Smooth muscle cell (in vitro differentiated cells): Measurements from ENCODE around the gene PRDX5. TPM values are rescaled to one million over a fixed set of nuclear protein-coding genes. Genes with fewer than 3 reads are reported as not detected.

Experiments used
- DNase-seq: peaks from one replicate; lab custom pipeline; 2025; ENCODE audit not compliant: unreplicated experiment; lab: John Stamatoyannopoulos, UW
- H2AFZ ChIP-seq: fragments of 200-600 bp; sonication (generic); 2 replicates; pipeline ENCODE4 v1.6.0; 2016; ENCODE audit warnings: antibody characterized with exemption, low read depth, mild to moderate bottlenecking
- H3F3A ChIP-seq: fragments of 200-600 bp; sonication (generic); 2 replicates; pipeline ENCODE4 v1.6.0; 2017; ENCODE audit warnings: antibody characterized with exemption, low read depth
- H3K27ac ChIP-seq: fragments of 200-600 bp; sonication (generic); 2 replicates; pipeline ENCODE4 v1.5.1; 2016; ENCODE audit warnings: low read depth, mild to moderate bottlenecking
- H3K27me3 ChIP-seq: fragments of 200-600 bp; sonication (generic); 2 replicates; pipeline ENCODE4 v1.6.1; 2016; ENCODE audit warnings: low read depth, mild to moderate bottlenecking
- H3K36me3 ChIP-seq: fragments of 200-600 bp; sonication (generic); 2 replicates; pipeline ENCODE4 v1.5.1; 2016; ENCODE audit warnings: low read depth
- H3K4me1 ChIP-seq: fragments of 200-600 bp; sonication (generic); 2 replicates; pipeline ENCODE4 v1.5.1; 2016; ENCODE audit warnings: low read depth
- H3K4me2 ChIP-seq: fragments of 200-600 bp; sonication (generic); 2 replicates; pipeline ENCODE4 v1.6.0; 2016; ENCODE audit warnings: mild to moderate bottlenecking
- H3K4me3 ChIP-seq: fragments of 200-600 bp; sonication (generic); 2 replicates; pipeline ENCODE4 v1.5.1; 2016; ENCODE audit warnings: mild to moderate bottlenecking
- H3K79me2 ChIP-seq: fragments of 200-600 bp; sonication (generic); 2 replicates; pipeline ENCODE4 v1.6.0; 2016; ENCODE audit warnings: low read depth, mild to moderate bottlenecking
- H3K9ac ChIP-seq: fragments of 200-600 bp; sonication (generic); 2 replicates; pipeline ENCODE4 v1.6.0; 2016; ENCODE audit warnings: low read depth
- H3K9me3 ChIP-seq: fragments of 200-600 bp; sonication (generic); replicated peaks from 2 replicates; pipeline ENCODE4 v1.5.1; 2016; ENCODE audit warnings: low read depth
- H4K20me1 ChIP-seq: fragments of 200-600 bp; sonication (generic); 2 replicates; pipeline ENCODE4 v1.6.0; 2016; ENCODE audit warnings: low read depth
- WGBS: methylation state at CpG from one replicate; pipeline ENCODE4 v1.1.7; 2016; ENCODE audit warnings: low lambda C conversion rate; 5-methylcytosine and 5-hydroxymethylcytosine counted together
- microRNA counts: library from miRNA; unstranded; fragments of <30 nt; microRNA quantifications from one replicate; lab custom pipeline; 2016
- microRNA-seq: library from miRNA; unstranded; fragments of <30 nt; microRNA quantifications from one replicate; pipeline ENCODE4, GENCODE V29; 2016; ENCODE audit warnings: borderline number of aligned reads
- polyA plus RNA-seq: library from polyadenylated mRNA; unstranded; fragments of >200 nt; fragmentation: Nextera tagmentation; extraction: Ambion mirVana; gene quantifications from 2 replicates; pipeline ENCODE4 v1.2.1, GENCODE V29; 2016
- small RNA-seq: library from RNA; depleted of rRNA; stranded (forward); fragments of <200 nt; gene quantifications from one replicate; pipeline ENCODE3, GENCODE V24; 2014
- total RNA-seq: library from RNA; depleted of rRNA; stranded (reverse); fragments of >200 nt; gene quantifications from 2 replicates; pipeline ENCODE4 v1.2.3, GENCODE V29; 2014
- TF ChIP-seq, protein P1 (sequence below): fragments of 200-600 bp; sonication (generic); IDR thresholded peaks from 2 replicates; pipeline ENCODE4 v1.5.1; 2017; ENCODE audit warnings: borderline replicate concordance, mild to moderate bottlenecking, antibody characterized with exemption; ENCODE audit not compliant: insufficient read depth, poor library complexity, severe bottlenecking

PRDX5 gene
- total and polyA plus RNA-seq, 2 experiments from 2014 or later, result 169 to 474 TPM

DNA sequence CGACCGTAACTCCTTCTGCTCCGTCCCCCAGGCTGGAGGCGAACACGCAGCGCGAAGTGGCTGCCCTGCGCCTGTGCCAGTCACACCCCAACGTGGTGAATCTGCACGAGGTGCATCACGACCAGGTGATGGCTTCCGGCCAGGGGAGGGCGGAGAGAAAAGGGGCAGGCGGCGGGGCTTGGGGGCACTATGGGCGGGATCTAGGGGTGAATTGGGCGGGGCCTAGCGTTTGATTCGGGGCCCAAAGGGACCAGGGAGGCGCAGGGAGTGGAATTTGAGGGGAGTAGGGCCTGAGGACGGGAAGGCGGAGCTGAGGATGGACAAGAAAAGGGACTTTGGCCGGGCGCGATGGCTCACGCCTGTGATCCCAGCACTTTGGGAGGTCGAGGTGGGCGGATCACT, 50.8 kb downstream of the PRDX5 start:
- Histone ChIP-seq H2AFZ (no peak overlapping the region), H3K36me3 (no peaks in the 10 kb centered on the region), H3K4me1 (no peaks in the 10 kb centered on the region), H3K9ac (no peak overlapping the region), H3K27ac (no peak overlapping the region), H3K27me3 (no peaks in the 10 kb centered on the region), H3K4me2 (no peak overlapping the region), H3K79me2 (no peaks in the 10 kb centered on the region), H3K9me3 (no peaks in the 10 kb centered on the region), H3F3A (no peaks in the 10 kb centered on the region), H3K4me3 (no peak overlapping the region), H4K20me1 (peaks cover 7% of the 10 kb centered on the region)
- TF ChIP-seq, protein P1, sequence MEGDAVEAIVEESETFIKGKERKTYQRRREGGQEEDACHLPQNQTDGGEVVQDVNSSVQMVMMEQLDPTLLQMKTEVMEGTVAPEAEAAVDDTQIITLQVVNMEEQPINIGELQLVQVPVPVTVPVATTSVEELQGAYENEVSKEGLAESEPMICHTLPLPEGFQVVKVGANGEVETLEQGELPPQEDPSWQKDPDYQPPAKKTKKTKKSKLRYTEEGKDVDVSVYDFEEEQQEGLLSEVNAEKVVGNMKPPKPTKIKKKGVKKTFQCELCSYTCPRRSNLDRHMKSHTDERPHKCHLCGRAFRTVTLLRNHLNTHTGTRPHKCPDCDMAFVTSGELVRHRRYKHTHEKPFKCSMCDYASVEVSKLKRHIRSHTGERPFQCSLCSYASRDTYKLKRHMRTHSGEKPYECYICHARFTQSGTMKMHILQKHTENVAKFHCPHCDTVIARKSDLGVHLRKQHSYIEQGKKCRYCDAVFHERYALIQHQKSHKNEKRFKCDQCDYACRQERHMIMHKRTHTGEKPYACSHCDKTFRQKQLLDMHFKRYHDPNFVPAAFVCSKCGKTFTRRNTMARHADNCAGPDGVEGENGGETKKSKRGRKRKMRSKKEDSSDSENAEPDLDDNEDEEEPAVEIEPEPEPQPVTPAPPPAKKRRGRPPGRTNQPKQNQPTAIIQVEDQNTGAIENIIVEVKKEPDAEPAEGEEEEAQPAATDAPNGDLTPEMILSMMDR, result no peak
- no peak for DNase-seq
- WGBS, result 97% methylated on average over 25 of the region's 28 CpGs

DNA sequence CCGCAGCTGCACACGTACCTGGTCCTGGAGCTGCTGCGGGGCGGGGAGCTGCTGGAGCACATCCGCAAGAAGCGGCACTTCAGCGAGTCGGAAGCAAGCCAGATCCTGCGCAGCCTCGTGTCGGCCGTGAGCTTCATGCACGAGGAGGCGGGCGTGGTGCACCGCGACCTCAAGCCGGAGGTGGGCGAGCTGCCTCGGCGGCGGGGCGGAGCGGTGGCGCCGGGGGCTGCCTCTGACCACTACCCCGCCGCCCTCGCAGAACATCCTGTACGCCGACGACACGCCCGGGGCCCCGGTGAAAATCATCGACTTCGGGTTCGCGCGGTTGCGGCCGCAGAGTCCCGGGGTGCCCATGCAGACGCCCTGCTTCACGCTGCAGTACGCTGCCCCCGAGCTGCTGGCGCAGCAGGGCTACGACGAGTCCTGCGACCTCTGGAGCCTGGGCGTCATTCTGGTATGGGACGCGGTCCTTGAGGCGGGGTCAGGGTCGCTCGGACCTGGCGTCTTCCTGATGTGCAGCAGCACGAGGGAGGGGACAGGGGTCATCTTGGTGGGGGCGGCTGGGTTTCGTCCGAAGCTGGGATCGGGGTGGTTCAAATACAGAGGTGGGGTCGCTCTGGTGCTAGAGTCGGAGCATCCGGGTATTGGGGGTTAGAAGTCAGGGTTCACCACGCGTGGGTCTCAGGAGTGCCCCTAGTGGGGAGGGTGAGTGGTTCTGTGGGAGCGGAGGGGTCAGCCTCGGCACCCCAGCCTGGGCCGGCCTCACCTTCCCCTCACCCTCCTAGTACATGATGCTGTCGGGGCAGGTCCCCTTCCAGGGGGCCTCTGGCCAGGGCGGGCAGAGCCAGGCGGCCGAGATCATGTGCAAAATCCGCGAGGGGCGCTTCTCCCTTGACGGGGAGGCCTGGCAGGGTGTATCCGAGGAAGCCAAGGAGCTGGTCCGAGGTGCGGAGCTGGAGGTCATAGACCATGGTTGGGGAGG, 51.8 kb downstream of the PRDX5 start:
- no peak for DNase-seq
- Histone ChIP-seq H3K4me3 (no peak overlapping the region), H3K79me2 (no peaks in the 10 kb centered on the region), H3K4me1 (no peaks in the 10 kb centered on the region), H3K36me3 (no peaks in the 10 kb centered on the region), H3K27me3 (no peaks in the 10 kb centered on the region), H3K9me3 (no peaks in the 10 kb centered on the region), H2AFZ (no peak overlapping the region), H4K20me1 (peaks cover 7% of the 10 kb centered on the region), H3K27ac (no peak overlapping the region), H3F3A (no peaks in the 10 kb centered on the region), H3K9ac (no peak overlapping the region), H3K4me2 (no peak overlapping the region)
- TF ChIP-seq, protein P1, result no peak
- 99% methylated on average over 73 of the region's 82 CpGs for WGBS

DNA sequence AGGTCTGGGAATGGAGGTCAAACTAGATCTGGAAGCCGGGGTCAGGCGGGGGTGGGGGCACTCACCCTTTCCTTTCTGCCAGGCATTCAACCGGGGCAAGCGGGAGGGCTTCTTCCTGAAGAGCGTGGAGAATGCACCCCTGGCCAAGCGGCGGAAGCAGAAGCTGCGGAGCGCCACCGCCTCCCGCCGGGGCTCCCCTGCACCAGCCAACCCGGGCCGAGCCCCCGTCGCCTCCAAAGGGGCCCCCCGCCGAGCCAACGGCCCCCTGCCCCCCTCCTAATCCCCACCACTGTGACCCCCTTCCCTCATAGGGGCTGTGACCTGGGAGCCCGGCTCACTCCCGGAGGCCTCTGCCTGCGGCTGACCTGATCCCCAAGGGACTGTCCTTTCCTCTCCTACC, 53.3 kb downstream of the PRDX5 start:
- Histone ChIP-seq H3F3A (no peaks in the 10 kb centered on the region), H4K20me1 (no peaks in the 10 kb centered on the region), H3K4me2 (no peak overlapping the region), H3K27me3 (no peaks in the 10 kb centered on the region), H3K27ac (no peak overlapping the region), H3K4me3 (no peak overlapping the region), H3K9me3 (no peaks in the 10 kb centered on the region), H2AFZ (no peak overlapping the region), H3K4me1 (no peaks in the 10 kb centered on the region), H3K9ac (no peak overlapping the region), H3K36me3 (no peaks in the 10 kb centered on the region), H3K79me2 (no peaks in the 10 kb centered on the region)
- WGBS, result 98% methylated on average over 8 of the region's 22 CpGs
- DNase-seq, result no peak
- TF ChIP-seq, protein P1, result no peak

MicroRNAs encoded within 50 kb of the gene (microRNA counts, 767-probe panel; counts per million panel counts)
- microRNA hsa-miR-1237 (lab: Ali Mortazavi, UCI), result 183 counts per million

Small RNA genes within 50 kb of the gene (microRNA-seq; reads per million reads assigned to microRNA genes)
- gene MIR1237, result 8.2 reads per million, percentile 8 among the genes with 10 or more reads in this experiment
- gene MIR7155, result not detected

Small RNA genes within 50 kb of the gene (small RNA-seq; reads per million reads assigned to genes)
- 0.18 reads per million for gene MIR1237
- gene MIR7155, result not detected
- gene RF00019, result not detected

Other genes starting within 250 kb of the PRDX5 start
- 9.2 and 57.9 TPM in 2 replicates for gene MACROD1, start 152.0 kb upstream of the PRDX5 start, total RNA-seq
- gene MACROD1, start 152.0 kb upstream of the PRDX5 start, polyA plus RNA-seq, result 32.6 and 35.2 TPM in 2 replicates
- 103 and 114 TPM in 2 replicates for gene STIP1, start 131.9 kb upstream of the PRDX5 start, total RNA-seq
- gene STIP1, start 131.9 kb upstream of the PRDX5 start, polyA plus RNA-seq, result 117 and 129 TPM in 2 replicates
- gene FERMT3, start 111.4 kb upstream of the PRDX5 start, total RNA-seq, result 0.18 and 1.2 TPM in 2 replicates
- gene FERMT3, start 111.4 kb upstream of the PRDX5 start, polyA plus RNA-seq, result 2.4 and 3.7 TPM in 2 replicates
- 52.6 and 66.1 TPM in 2 replicates for gene TRPT1, start 91.9 kb upstream of the PRDX5 start, total RNA-seq
- gene TRPT1, start 91.9 kb upstream of the PRDX5 start, polyA plus RNA-seq, result 65.6 and 78.5 TPM in 2 replicates
- 50.6 and 51.5 TPM in 2 replicates for gene NUDT22, start 91.8 kb upstream of the PRDX5 start, total RNA-seq
- 76.8 and 82.1 TPM in 2 replicates for gene NUDT22, start 91.8 kb upstream of the PRDX5 start, polyA plus RNA-seq
- gene DNAJC4, start 87.6 kb upstream of the PRDX5 start, total RNA-seq, result 14.5 and 14.7 TPM in 2 replicates
- gene DNAJC4, start 87.6 kb upstream of the PRDX5 start, polyA plus RNA-seq, result 76.7 and 78.5 TPM in 2 replicates
- 20.0 and 27.9 TPM in 2 replicates for gene VEGFB, start 83.5 kb upstream of the PRDX5 start, total RNA-seq
- gene VEGFB, start 83.5 kb upstream of the PRDX5 start, polyA plus RNA-seq, result 94.4 and 96.5 TPM in 2 replicates
- gene FKBP2, start 77.0 kb upstream of the PRDX5 start, total RNA-seq, result 31.0 and 51.3 TPM in 2 replicates
- gene FKBP2, start 77.0 kb upstream of the PRDX5 start, polyA plus RNA-seq, result 231 and 246 TPM in 2 replicates
- gene PPP1R14B, start 71.2 kb upstream of the PRDX5 start, total RNA-seq, result 213 and 242 TPM in 2 replicates
- gene PPP1R14B, start 71.2 kb upstream of the PRDX5 start, polyA plus RNA-seq, result 530 and 589 TPM in 2 replicates
- gene PLCB3, start 66.6 kb upstream of the PRDX5 start, total RNA-seq, result 15.0 and 17.1 TPM in 2 replicates
- gene PLCB3, start 66.6 kb upstream of the PRDX5 start, polyA plus RNA-seq, result 14.8 and 15.6 TPM in 2 replicates
- 48.7 and 65.8 TPM in 2 replicates for gene BAD, start 33.5 kb upstream of the PRDX5 start, total RNA-seq
- gene BAD, start 33.5 kb upstream of the PRDX5 start, polyA plus RNA-seq, result 117 and 126 TPM in 2 replicates
- gene GPR137, start 32.3 kb upstream of the PRDX5 start, total RNA-seq, result 17.3 and 19.6 TPM in 2 replicates
- 63.6 and 69.0 TPM in 2 replicates for gene GPR137, start 32.3 kb upstream of the PRDX5 start, polyA plus RNA-seq
- not detected in 2 replicates for gene KCNK4, start 26.8 kb upstream of the PRDX5 start, total RNA-seq
- gene KCNK4, start 26.8 kb upstream of the PRDX5 start, polyA plus RNA-seq, result not detected in 2 replicates
- gene CATSPERZ, start 17.8 kb upstream of the PRDX5 start, total RNA-seq, result not detected in 2 replicates
- not detected in 2 replicates for gene CATSPERZ, start 17.8 kb upstream of the PRDX5 start, polyA plus RNA-seq
- gene ESRRA, start 12.6 kb upstream of the PRDX5 start, total RNA-seq, result 7.7 and 8.0 TPM in 2 replicates
- 16.7 and 29.4 TPM in 2 replicates for gene ESRRA, start 12.6 kb upstream of the PRDX5 start, polyA plus RNA-seq
- 218 and 285 TPM in 2 replicates for gene TRMT112, start 562 bp upstream of the PRDX5 start, total RNA-seq
- gene TRMT112, start 562 bp upstream of the PRDX5 start, polyA plus RNA-seq, result 327 and 353 TPM in 2 replicates
- 0.22 and 2.2 TPM in 2 replicates for gene CCDC88B, start 22.1 kb downstream of the PRDX5 start, total RNA-seq
- 2.2 and 3.4 TPM in 2 replicates for gene CCDC88B, start 22.1 kb downstream of the PRDX5 start, polyA plus RNA-seq
- gene RPS6KA4, start 41.0 kb downstream of the PRDX5 start, total RNA-seq, result 19.5 and 21.8 TPM in 2 replicates
- gene RPS6KA4, start 41.0 kb downstream of the PRDX5 start, polyA plus RNA-seq, result 40.0 and 42.9 TPM in 2 replicates
- 0.18 TPM in 1 of 2 replicates, not detected in the other for gene SLC22A11, start 237.8 kb downstream of the PRDX5 start, total RNA-seq
- not detected in 2 replicates for gene SLC22A11, start 237.8 kb downstream of the PRDX5 start, polyA plus RNA-seq